Dermis microvascular lymphatic vessel endothelial cell (primary cell): ENCODE results near the gene RPL32. TPM values are rescaled to one million over a fixed set of nuclear protein-coding genes. Genes with fewer than 3 reads are reported as not detected.
"Not testable (repeated sequence)": the region's sequence is repeated elsewhere in the genome, so short reads cannot be mapped to it uniquely, and the experiment has no call there.

ENCODE experiments used
- DNase-seq, 2 donors: peaks; one replicate each; pipeline versions ENCODE4 v3.0.0 to v3.0.0-alpha.2; 2010; ENCODE audit warnings: low read depth in 2 of 2
- total RNA-seq: library from RNA; depleted of rRNA; stranded (reverse); fragments of >200 nt; gene quantifications from 2 replicates; pipeline ENCODE4 v1.2.1, GENCODE V29; 2014

Gene RPL32
- total RNA-seq = 1,083 and 1,565 TPM in 2 replicates

- peak; percentile 96 to 97 for DNase-seq
Observed at GRCh38 chr3:12841149-12841969, at the start of gene RPL32. RPL32 (minus strand) TSS chr3:12841565; CDS start chr3:12840237, 1,328 bp downstream.

GRCh38 chr3:12890610-12891390, 49.4 kb upstream of the RPL32 start:
- no peak for DNase-seq

GRCh38 chr3:12886736-12887135, 45.4 kb upstream of the RPL32 start:
- DNase-seq = no peak

GRCh38 chr3:12886106-12886679, 44.8 kb upstream of the RPL32 start:
- no peak for DNase-seq

GRCh38 chr3:12885583-12885930, 44.2 kb upstream of the RPL32 start:
- no peak for DNase-seq

- DNase-seq = no peak
Observed at GRCh38 chr3:12884790-12885582, 43.6 kb upstream of the RPL32 start.

- DNase-seq = no peak
Observed at GRCh38 chr3:12884186-12884680, 42.9 kb upstream of the RPL32 start.

GRCh38 chr3:12882336-12883310, 41.3 kb upstream of the RPL32 start:
- DNase-seq = no peak

GRCh38 chr3:12881858-12882257, 40.5 kb upstream of the RPL32 start:
- not testable (repeated sequence) for DNase-seq

GRCh38 chr3:12879191-12879815, 37.9 kb upstream of the RPL32 start:
- no peak for DNase-seq

GRCh38 chr3:12878758-12879157, 37.4 kb upstream of the RPL32 start:
- not testable (repeated sequence) for DNase-seq

GRCh38 chr3:12878141-12878574, 36.8 kb upstream of the RPL32 start:
- DNase-seq = no peak

GRCh38 chr3:12877040-12877439, 35.7 kb upstream of the RPL32 start:
- DNase-seq = no peak

GRCh38 chr3:12875857-12876836, 34.8 kb upstream of the RPL32 start:
- DNase-seq = peak; percentile 11 to 40

GRCh38 chr3:12871404-12871983, 30.1 kb upstream of the RPL32 start:
- DNase-seq = no peak

GRCh38 chr3:12870942-12871341, 29.6 kb upstream of the RPL32 start:
- DNase-seq = no peak

- peak in 1 of 2 donors; percentile 14 for DNase-seq
Observed at GRCh38 chr3:12869035-12869621, 27.8 kb upstream of the RPL32 start.
